ENCODE results near the gene TMEM63A. TPM values are rescaled to one million over a fixed set of nuclear protein-coding genes. Genes with fewer than 3 reads are reported as not detected.

Gene TMEM63A
- total and polyA plus RNA-seq, 11 donors = 13.7 to 42.7 (median 25.3) TPM

DNA sequence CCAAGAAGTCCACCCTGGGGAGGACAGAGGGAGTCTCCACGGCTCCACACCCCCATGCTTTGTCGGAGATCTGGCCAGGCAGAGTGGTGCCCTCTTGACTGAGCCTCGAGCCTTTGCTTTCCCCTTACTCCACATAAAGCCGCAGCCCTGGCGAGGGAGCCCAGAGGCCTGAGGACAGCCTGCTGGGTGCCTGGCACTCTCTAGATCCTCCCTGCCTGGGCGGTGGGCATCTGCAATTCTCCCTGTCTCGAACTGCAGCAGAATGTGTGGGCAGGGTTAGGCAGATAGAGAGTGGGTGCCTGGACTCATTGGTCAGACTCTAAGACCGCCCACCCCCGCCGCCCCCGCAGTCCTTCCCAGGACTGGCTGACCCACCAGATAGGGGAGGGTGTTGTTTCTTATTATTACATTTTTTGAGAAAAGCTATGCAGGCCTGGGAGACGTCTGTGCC, 58.3 kb downstream of the TMEM63A start:
- Histone ChIP-seq H3K36me3 (peaks cover 0 to 18% (median under 1%) of the 10 kb centered on the region in 9 donors), H3K9me3 (no peaks in the 10 kb centered on the region), H3K4me1 (peaks cover 3 to 63% (median 43%) of the 10 kb centered on the region in 12 donors), H3K27me3 (no peaks in the 10 kb centered on the region), H3K4me3 (no peak overlapping the region), H3K27ac (peak overlapping the region in 1 of 12 donors; percentile 18)
- intact Hi-C loops (cut with DNase I) = no loop called here
- ATAC-seq = no peak
- TF ChIP-seq CTCF (IDR thresholded peaks at IDR 0.05) = no peak
- no peak for TF ChIP-seq POLR2A (IDR thresholded peaks at IDR 0.05)
- WGBS, 4 donors = 70 to 82% (median 79%) methylated on average over 12 of the region's 12 CpGs
- no peak for DNase-seq

- no peaks in the 10 kb centered on the region for H3K9me3 ChIP-seq
- peaks cover 4 to 72% (median 51%) of the 10 kb centered on the region in 12 donors for H3K4me1 ChIP-seq
- TF ChIP-seq CTCF (IDR thresholded peaks at IDR 0.05) (no peak), POLR2A (IDR thresholded peaks at IDR 0.05) (no peak)
- intact Hi-C loops (cut with DNase I) = no loop called here
- H3K27ac ChIP-seq = peak overlapping the region in 1 of 12 donors; percentile 8
- DNase-seq = no peak
- no peaks in the 10 kb centered on the region for H3K27me3 ChIP-seq
- H3K36me3 ChIP-seq = peaks cover 0 to 18% (median 0%) of the 10 kb centered on the region in 9 donors
- 68 to 88% (median 82%) methylated on average over 12 of the region's 12 CpGs for WGBS, 4 donors
- no peak overlapping the region for H3K4me3 ChIP-seq
- no peak for ATAC-seq
Measured at GRCh38 chr1:225822655-225823403, 59.4 kb downstream of the TMEM63A start.

- WGBS, 4 donors = 93 to 96% (median 95%) methylated on average over 5 of the region's 5 CpGs
- no peaks in the 10 kb centered on the region for H3K9me3 ChIP-seq
- no peaks in the 10 kb centered on the region for H3K27me3 ChIP-seq
- ATAC-seq = no peak
- intact Hi-C loops (cut with DNase I) = no loop called here
- H3K36me3 ChIP-seq = peaks cover 0 to 18% (median 0%) of the 10 kb centered on the region in 9 donors
- no peak for TF ChIP-seq CTCF (IDR thresholded peaks at IDR 0.05)
- no peak for TF ChIP-seq POLR2A (IDR thresholded peaks at IDR 0.05)
- DNase-seq = no peak
- H3K4me3 ChIP-seq = no peak overlapping the region
- peaks cover 15 to 77% (median 58%) of the 10 kb centered on the region in 12 donors for H3K4me1 ChIP-seq
- H3K27ac ChIP-seq = peak overlapping the region in 2 of 12 donors; percentile 37 to 92
Measured at GRCh38 chr1:225820522-225821120, 61.6 kb downstream of the TMEM63A start.

Data from heart left ventricle (tissue), 16 donors.